GM12873 (cell line): Measurements from ENCODE around the gene HRC.
A peak's percentile ranks its signal among the peaks of the same experiment; 100 is the strongest.

ENCODE experiments used
- TF ChIP-seq, protein P1 (sequence below): IDR thresholded peaks from 2 replicates; pipeline ENCODE4 v1.5.1; 2012; ENCODE audit warnings: low read depth, mild to moderate bottlenecking, moderate library complexity, low read length, control low read depth; ENCODE audit not compliant: insufficient read depth; ENCODE audit errors: missing control alignments

The HRC gene

DNA sequence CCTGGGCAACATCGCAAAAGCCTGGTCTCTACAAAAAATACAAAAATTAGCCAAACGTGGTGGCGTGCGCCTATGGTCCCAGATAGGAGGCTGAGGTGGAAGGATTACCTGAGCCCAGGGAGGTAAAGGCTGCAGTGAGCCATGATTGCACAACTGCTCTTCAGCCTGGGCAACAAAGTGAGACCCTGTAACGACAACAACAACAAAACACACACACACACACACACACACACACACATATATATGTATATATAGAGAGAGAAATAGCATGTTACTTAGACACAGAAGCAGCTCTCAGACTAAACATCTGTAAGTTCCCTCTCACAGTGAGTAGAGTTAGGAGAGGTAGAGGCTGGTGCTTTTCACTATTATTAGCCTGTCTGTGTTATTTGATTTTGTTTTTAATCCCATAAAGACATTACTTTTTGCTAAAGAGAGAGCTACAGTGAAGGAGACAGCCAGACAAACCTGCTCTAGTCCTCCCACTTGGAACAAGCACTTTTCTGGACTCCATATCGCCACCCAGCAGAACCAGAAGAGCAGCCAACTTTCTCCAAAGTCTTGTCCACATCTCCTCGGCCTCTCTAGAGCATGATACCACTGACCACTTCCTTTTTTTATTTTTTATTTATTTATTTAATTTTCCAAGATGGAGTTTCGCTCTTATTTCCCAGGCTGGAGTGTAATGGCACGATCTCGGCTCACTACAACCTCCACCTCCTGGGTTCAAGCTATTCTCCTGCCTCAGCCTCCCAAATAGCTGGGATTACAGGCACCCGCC, 43.8 kb downstream of the HRC start:
- TF ChIP-seq, protein P1, sequence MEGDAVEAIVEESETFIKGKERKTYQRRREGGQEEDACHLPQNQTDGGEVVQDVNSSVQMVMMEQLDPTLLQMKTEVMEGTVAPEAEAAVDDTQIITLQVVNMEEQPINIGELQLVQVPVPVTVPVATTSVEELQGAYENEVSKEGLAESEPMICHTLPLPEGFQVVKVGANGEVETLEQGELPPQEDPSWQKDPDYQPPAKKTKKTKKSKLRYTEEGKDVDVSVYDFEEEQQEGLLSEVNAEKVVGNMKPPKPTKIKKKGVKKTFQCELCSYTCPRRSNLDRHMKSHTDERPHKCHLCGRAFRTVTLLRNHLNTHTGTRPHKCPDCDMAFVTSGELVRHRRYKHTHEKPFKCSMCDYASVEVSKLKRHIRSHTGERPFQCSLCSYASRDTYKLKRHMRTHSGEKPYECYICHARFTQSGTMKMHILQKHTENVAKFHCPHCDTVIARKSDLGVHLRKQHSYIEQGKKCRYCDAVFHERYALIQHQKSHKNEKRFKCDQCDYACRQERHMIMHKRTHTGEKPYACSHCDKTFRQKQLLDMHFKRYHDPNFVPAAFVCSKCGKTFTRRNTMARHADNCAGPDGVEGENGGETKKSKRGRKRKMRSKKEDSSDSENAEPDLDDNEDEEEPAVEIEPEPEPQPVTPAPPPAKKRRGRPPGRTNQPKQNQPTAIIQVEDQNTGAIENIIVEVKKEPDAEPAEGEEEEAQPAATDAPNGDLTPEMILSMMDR, result no peak

DNA sequence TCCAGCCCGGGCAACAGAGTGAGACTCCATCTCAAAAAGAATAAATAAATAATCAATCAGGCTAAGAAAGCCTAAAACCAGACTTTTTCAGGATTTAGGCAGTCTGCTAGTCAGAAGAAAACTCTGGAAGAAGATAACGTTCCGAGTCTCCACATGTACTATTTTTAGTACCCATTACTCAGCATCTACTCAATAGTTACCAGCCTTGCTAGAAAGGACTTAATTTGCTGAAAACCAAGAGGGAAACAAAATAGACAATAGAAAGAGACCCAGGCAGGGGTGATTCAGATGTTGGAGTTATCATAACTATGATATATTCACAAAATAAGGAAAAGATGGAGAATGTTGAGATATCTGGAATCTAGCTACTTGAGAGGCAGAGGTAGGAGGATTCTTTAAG, 44.6 kb downstream of the HRC start:
- TF ChIP-seq, protein P1, result no peak

DNA sequence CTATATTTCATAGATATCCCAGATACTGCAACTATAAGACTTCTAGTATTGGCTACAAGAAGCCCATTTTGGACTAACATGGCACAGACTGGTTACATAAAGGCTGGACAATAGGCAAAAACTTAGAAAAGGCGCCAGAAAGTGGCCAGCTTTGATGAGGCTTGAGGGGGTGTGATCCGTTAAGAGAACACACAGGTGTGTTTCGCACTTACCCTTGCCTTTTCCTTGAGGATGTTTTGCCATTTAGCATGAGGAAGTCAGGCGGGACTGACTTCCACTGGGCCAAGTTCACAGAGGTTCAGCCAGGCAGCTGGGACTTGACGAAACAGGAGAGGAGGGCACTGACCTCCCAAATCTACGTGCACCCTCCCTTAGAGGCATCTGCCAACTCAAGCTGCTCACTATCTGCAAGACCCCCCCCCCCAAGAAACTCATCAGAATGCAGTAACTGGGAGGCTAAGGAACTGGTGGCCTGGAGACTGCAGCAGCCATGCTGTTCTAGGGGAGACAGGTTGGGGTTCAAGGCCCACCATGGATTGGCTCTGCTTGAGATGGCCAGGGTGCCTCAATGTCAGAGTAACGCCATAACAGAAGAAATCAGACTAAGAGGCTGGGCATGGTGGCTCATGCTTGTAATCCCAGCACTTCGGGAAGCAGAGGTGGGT, 45.5 kb downstream of the HRC start:
- TF ChIP-seq, protein P1, result no peak

DNA sequence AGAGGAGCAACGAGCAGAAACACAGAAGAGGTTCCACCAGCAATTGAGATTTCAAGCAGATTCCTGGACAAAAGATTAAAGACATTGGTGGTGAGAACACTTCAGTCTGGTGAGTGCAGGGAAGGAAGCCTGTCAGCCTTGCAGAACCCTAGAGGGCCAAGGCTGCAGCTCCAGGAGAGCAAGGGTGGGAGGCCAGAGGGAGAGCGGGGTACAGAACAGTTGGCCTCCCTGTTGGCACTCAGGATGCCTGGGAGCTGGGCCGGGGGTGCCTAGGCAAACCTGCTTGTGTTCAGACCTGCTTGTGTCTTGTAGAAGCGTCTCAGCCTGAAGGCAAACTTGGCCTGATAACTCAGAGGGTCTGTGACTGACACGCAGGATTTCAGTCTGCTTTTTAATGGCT, 46.1 kb downstream of the HRC start:
- TF ChIP-seq, protein P1, result no peak

DNA sequence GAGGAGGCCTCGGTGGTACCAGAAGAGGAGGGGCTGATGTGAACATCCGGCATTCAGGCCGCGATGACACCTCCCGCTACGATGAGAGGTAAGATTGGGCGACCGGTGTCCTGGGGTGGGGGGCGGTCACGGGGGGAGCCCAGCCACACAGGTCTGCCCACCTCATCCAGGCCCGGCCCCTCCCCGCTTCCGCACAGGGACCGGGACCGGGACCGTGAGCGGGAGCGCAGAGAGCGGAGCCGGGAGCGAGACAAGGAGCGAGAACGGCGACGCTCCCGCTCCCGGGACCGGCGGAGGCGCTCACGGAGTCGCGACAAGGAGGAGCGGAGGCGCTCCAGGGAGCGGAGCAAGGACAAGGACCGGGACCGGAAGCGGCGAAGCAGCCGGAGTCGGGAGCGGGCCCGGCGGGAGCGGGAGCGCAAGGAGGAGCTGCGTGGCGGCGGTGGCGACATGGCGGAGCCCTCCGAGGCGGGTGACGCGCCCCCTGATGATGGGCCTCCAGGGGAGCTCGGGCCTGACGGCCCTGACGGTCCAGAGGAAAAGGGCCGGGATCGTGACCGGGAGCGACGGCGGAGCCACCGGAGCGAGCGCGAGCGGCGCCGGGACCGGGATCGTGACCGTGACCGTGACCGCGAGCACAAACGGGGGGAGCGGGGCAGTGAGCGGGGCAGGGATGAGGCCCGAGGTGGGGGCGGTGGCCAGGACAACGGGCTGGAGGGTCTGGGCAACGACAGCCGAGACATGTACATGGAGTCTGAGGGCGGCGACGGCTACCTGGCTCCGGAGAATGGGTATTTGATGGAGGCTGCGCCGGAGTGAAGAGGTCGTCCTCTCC, 47.4 kb downstream of the HRC start:
- TF ChIP-seq, protein P1, result no peak

DNA sequence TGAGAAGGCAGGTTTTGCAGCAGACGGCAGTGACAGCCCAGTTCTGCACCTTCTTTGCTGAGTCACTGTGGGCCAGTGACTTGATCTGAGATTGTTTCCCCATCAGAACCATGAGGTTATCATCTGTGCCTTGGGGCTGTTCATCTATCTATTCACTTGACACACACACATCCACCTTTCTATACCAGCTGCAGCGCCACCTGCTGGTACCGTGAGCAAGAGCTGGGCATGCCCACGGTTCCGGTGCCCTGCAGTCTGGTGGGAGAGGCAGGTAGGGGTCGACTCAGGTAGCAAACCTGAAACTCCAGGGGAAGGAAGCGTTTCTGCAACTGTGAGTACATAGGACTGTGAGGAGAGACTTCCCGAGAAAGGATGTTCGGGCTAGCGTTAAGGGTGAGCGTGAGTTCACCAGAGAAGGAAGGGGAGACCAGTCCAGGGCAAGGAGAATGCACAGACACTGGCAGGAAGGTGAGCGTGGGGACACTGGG, 48.5 kb downstream of the HRC start:
- TF ChIP-seq, protein P1, result peak; percentile 88
